ENCODE results near the gene SLC2A14.
"Not testable (repeated sequence)": the region's sequence is repeated elsewhere in the genome, so short reads cannot be mapped to it uniquely, and the experiment has no call there.

GRCh38 chr12:7902416-7902815 lies 29.7 kb upstream of the SLC2A14 start:
- TF ChIP-seq CTCF (IDR thresholded peaks at IDR 0.05; ENCODE audit: poor library complexity); EZH2phosphoT487 (IDR thresholded peaks at IDR 0.05; ENCODE audit: low read depth, severe bottlenecking, unreplicated experiment): not testable (repeated sequence)

Measured in hepatocyte (in vitro differentiated cells).